ENCODE data around the gene TANGO6.

The TANGO6 gene

GRCh38 chr16:68915589-68915988, 72.3 kb downstream of the TANGO6 start:
- DNase-seq, result no peak

GRCh38 chr16:68917541-68917940, 74.2 kb downstream of the TANGO6 start:
- no peak for DNase-seq

- DNase-seq, result no peak
These were observed 77.0 kb downstream of the TANGO6 start for GRCh38 chr16:68920349-68920748.

- DNase-seq, result no peak
These were observed 78.3 kb downstream of the TANGO6 start for GRCh38 chr16:68921637-68922036.

- no peak for DNase-seq
These were observed 79.8 kb downstream of the TANGO6 start for GRCh38 chr16:68923116-68923515.

GRCh38 chr16:68927018-68927417, 83.7 kb downstream of the TANGO6 start:
- no peak for DNase-seq

GRCh38 chr16:68931196-68931595, 87.9 kb downstream of the TANGO6 start:
- no peak for DNase-seq

GRCh38 chr16:68934402-68934801, 91.1 kb downstream of the TANGO6 start:
- no peak for DNase-seq

- DNase-seq, result no peak
These were observed 91.7 kb downstream of the TANGO6 start for GRCh38 chr16:68935008-68935407.

GRCh38 chr16:68936736-68937631, 93.7 kb downstream of the TANGO6 start:
- DNase-seq, result no peak

- no peak for DNase-seq
These were observed 96.5 kb downstream of the TANGO6 start for GRCh38 chr16:68939692-68940320.

- DNase-seq, result no peak
These were observed 97.5 kb downstream of the TANGO6 start for GRCh38 chr16:68940816-68941215.

- no peak for DNase-seq
These were observed 100.6 kb downstream of the TANGO6 start for GRCh38 chr16:68943961-68944360.

GRCh38 chr16:68948230-68948910, 105.0 kb downstream of the TANGO6 start:
- DNase-seq, result no peak

- DNase-seq, result no peak
These were observed 108.9 kb downstream of the TANGO6 start for GRCh38 chr16:68951991-68952877.

GRCh38 chr16:68954911-68955635, 111.7 kb downstream of the TANGO6 start:
- no peak for DNase-seq

- no peak for DNase-seq
These were observed 117.6 kb downstream of the TANGO6 start for GRCh38 chr16:68960910-68961309.

GRCh38 chr16:68961778-68962402, 118.6 kb downstream of the TANGO6 start:
- DNase-seq, result peak; percentile 65 to 89 (median 89)

GRCh38 chr16:68969338-68969737, 126.0 kb downstream of the TANGO6 start:
- DNase-seq, result no peak

GRCh38 chr16:68972013-68972412, 128.7 kb downstream of the TANGO6 start:
- no peak for DNase-seq

- DNase-seq, result peak in 1 of 3 donors; percentile 1
These were observed 129.4 kb downstream of the TANGO6 start for GRCh38 chr16:68972720-68973119.

Data from suppressor macrophage treated with lipopolysaccharide for 1 hour (primary cell).